RWPE2 (cell line): Measurements from ENCODE around the gene PIERCE2.
"Not testable (repeated sequence)": the region's sequence is repeated elsewhere in the genome, so short reads cannot be mapped to it uniquely, and the experiment has no call there.

ENCODE experiments used
- ATAC-seq: fragments of 200-7000 bp; cut with Tn5 transposase; 3 replicates; pipeline ENCODE4 v1.9.1; 2021; ENCODE audit warnings: low read depth
- DNase-seq: peaks from one replicate; pipeline ENCODE4 v3.0.0-alpha.2; 2020; ENCODE audit warnings: low spot score
- H3K27ac ChIP-seq: fragments of 450-650 bp; 2 replicates; pipeline ENCODE4 v1.5.1; 2017; ENCODE audit warnings: mild to moderate bottlenecking; ENCODE audit not compliant: poor library complexity, severe bottlenecking
- H3K27me3 ChIP-seq: fragments of 250-450 bp; sonication (Bioruptor Pico); 2 replicates; pipeline ENCODE4 v1.5.1; 2021; ENCODE audit warnings: mild to moderate bottlenecking, moderate library complexity; ENCODE audit not compliant: insufficient read depth, poor library complexity, severe bottlenecking
- H3K36me3 ChIP-seq: fragments of 250-450 bp; sonication (Bioruptor Pico); 2 replicates; pipeline ENCODE4 v1.5.1; 2020; ENCODE audit warnings: low read depth, mild to moderate bottlenecking, moderate library complexity
- H3K4me1 ChIP-seq: fragments of 250-450 bp; sonication (Bioruptor Pico); 2 replicates; pipeline ENCODE4 v1.5.1; 2021; ENCODE audit warnings: mild to moderate bottlenecking, moderate library complexity; ENCODE audit not compliant: insufficient read depth, poor library complexity, severe bottlenecking
- H3K4me3 ChIP-seq: fragments of 250-450 bp; sonication (Bioruptor Pico); 2 replicates; pipeline ENCODE4 v1.5.1; 2021; ENCODE audit warnings: mild to moderate bottlenecking, moderate library complexity; ENCODE audit not compliant: severe bottlenecking
- H3K9me3 ChIP-seq: fragments of 250-450 bp; sonication (Bioruptor Pico); 2 replicates; pipeline ENCODE4 v1.5.1; 2021; ENCODE audit warnings: mild to moderate bottlenecking, moderate library complexity; ENCODE audit not compliant: severe bottlenecking
- CTCF ChIP-seq: fragments of 450-650 bp; IDR thresholded peaks from one replicate; pipeline ENCODE4 v1.5.1; 2017; ENCODE audit warnings: mild to moderate bottlenecking, moderate library complexity; ENCODE audit not compliant: poor library complexity, severe bottlenecking

Gene PIERCE2

DNA sequence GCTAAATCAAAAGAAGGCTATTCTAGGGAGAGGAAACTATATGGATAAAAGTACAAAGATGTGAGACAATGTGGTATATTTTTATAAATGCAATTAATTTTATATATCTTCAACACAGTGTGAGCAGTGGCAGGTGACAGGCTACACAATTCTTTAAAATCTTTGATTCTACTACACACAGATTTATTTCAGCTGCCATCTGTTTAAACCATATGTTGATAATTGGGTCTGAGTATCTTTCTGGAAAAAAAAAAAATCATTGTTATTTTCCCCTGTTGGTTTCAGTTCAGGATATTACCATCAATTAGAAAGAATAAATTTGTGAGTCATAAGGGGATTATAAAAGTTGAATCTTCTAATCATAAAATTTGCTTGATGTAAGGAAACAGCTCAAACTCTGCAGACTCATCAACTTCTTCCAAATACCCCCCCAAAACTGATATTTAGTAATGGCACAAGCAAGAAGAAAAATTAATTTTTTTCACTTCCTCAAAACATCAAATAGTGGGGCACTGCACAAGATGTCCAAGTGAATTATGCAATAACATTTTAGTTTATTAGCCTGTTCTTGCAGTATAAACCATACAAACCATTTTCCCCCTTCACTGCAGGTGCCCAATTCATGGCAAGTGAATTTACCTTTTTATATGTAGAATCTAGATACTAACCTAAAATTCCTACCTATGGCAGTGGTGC, 12.0 kb downstream of the PIERCE2 start:
- Histone ChIP-seq H3K27ac (no peak overlapping the region), H3K36me3 (no peaks in the 10 kb centered on the region), H3K9me3 (no peaks in the 10 kb centered on the region), H3K4me1 (no peaks in the 10 kb centered on the region), H3K27me3 (no peaks in the 10 kb centered on the region), H3K4me3 (no peak overlapping the region)
- ATAC-seq (no peak), DNase-seq (no peak)
- TF ChIP-seq CTCF = no peak

DNA sequence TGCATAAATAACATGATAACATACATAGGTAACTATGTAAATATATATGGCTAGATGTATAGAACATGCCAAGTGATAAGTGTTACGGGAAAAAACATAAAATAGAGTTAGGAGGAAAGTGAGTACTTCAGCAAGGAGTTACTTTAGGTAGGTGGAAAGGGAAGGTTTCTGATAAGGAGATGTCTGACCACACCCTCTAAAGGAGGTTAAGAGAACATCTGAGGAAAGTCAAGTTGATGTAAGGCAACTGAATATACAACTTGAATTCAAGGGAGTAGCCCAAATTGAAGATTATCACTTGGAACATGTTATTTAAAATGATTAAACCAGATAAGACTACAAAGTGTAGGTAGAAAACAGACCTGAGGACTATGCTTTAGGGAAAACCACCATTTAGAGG, 13.8 kb downstream of the PIERCE2 start:
- no peak for ATAC-seq
- no peaks in the 10 kb centered on the region for H3K36me3 ChIP-seq
- H3K27me3 ChIP-seq = no peaks in the 10 kb centered on the region
- H3K4me3 ChIP-seq = no peak overlapping the region
- no peak overlapping the region for H3K27ac ChIP-seq
- no peak for DNase-seq
- no peaks in the 10 kb centered on the region for H3K4me1 ChIP-seq
- no peak for TF ChIP-seq CTCF
- H3K9me3 ChIP-seq = no peaks in the 10 kb centered on the region

DNA sequence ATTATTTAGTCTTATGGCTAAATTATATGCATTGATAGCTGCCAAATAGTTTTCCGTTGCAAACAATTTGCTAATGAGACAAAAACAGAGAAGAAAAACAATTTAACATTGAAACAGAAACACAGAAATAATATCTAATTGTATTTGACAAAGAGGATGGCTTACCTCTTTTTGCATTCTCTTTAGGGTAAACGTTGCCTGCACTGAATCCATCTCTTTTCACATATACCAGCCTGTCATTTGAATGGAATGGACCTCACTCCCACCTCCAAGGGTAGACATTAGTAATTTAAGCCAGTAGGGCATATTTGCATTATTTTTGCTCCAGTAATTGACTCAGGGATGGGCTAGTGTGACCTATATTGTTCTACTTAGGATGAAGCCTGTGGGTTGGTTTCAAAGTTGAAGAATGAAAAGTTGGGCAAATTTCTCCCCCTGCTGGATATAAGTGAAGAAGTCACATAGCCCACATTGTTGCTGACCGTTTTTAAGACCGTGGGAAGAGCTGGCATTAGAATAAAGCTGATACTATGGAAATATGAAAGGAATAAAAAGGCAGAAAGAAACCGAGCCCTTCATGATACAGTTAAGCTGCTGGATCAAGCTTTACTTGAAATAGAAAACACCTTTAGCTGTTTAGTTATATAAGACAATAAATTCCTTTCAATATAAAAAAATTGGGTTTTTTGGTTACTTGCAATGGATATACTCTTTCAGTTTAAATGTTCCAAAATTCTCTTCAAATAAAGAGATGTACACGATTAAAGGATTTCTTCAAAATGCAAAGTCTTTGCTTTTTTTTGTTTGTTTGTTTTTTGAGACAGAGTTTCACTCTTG, 26.9 kb downstream of the PIERCE2 start:
- no peaks in the 10 kb centered on the region for H3K36me3 ChIP-seq
- H3K4me3 ChIP-seq = no peak overlapping the region
- DNase-seq (no peak), ATAC-seq (peak; percentile 92)
- H3K9me3 ChIP-seq = no peaks in the 10 kb centered on the region
- H3K27me3 ChIP-seq = no peaks in the 10 kb centered on the region
- no peak overlapping the region for H3K27ac ChIP-seq
- TF ChIP-seq CTCF = peak; percentile 97
- H3K4me1 ChIP-seq = no peaks in the 10 kb centered on the region

GRCh38 chr15:55443141-55443540, 34.8 kb downstream of the PIERCE2 start:
- H3K4me1 ChIP-seq, H3K36me3 ChIP-seq, H3K27ac ChIP-seq, H3K27me3 ChIP-seq, ATAC-seq, H3K4me3 ChIP-seq, H3K9me3 ChIP-seq, DNase-seq: not testable (repeated sequence)

- H3K36me3 ChIP-seq, ATAC-seq, H3K27me3 ChIP-seq, H3K4me3 ChIP-seq, H3K4me1 ChIP-seq, H3K9me3 ChIP-seq, DNase-seq, H3K27ac ChIP-seq: not testable (repeated sequence)
Measured at GRCh38 chr15:55445936-55446335, 37.6 kb downstream of the PIERCE2 start.

GRCh38 chr15:55446379-55447029, 38.2 kb downstream of the PIERCE2 start:
- not testable (repeated sequence) for H3K4me3 ChIP-seq, H3K4me1 ChIP-seq, H3K27me3 ChIP-seq, H3K9me3 ChIP-seq, H3K27ac ChIP-seq, H3K36me3 ChIP-seq, ATAC-seq, DNase-seq

GRCh38 chr15:55447030-55447394, 38.7 kb downstream of the PIERCE2 start:
- H3K27ac ChIP-seq, DNase-seq: not testable (repeated sequence)

More at GRCh38 chr15:55447030-55447394, 38.7 kb downstream of the PIERCE2 start:
- not testable (repeated sequence) for H3K4me1 ChIP-seq, H3K9me3 ChIP-seq, H3K4me3 ChIP-seq, ATAC-seq, H3K27me3 ChIP-seq, H3K36me3 ChIP-seq
